ENCODE measurements around the gene FILIP1L. TPM values are rescaled to one million over a fixed set of nuclear protein-coding genes. Genes with fewer than 3 reads are reported as not detected.

The FILIP1L gene
- total and polyA plus RNA-seq, 2 of the 13 experiments (the other 11 are each of a cell fraction or from before 2014, with no cell fraction given): 8.1 to 187 TPM

GRCh38 chr3:100097919-100098783, 16.1 kb downstream of the FILIP1L start (continued):
- no peak for TF ChIP-seq PRDM4 (CRISPR knock-in tag; IDR thresholded peaks at IDR 0.05; ENCODE audit: borderline replicate concordance)
- peak; percentile 80 for TF ChIP-seq TFAP4 (IDR thresholded peaks at IDR 0.05; ENCODE audit: borderline replicate concordance, low read depth)
- TF ChIP-seq ERF (CRISPR knock-in tag; IDR thresholded peaks at IDR 0.05): peak; percentile 72; the same call in 1 of the 2 replicates
- TF ChIP-seq LRRFIP1 (CRISPR knock-in tag; conservative IDR thresholded peaks at IDR 0.05): no peak
- no peak for TF ChIP-seq ATF1 (CRISPR knock-in tag; IDR thresholded peaks at IDR 0.05)
- TF ChIP-seq ZNF547 (CRISPR knock-in tag; IDR thresholded peaks at IDR 0.05): no peak
- no peak for TF ChIP-seq NFATC3 (CRISPR knock-in tag; IDR thresholded peaks at IDR 0.05)
- no peak for TF ChIP-seq NR0B2 (CRISPR knock-in tag; IDR thresholded peaks at IDR 0.05)
- no peak for TF ChIP-seq TBX3 (IDR thresholded peaks at IDR 0.05; ENCODE audit: borderline replicate concordance)
- TF ChIP-seq BCLAF1 (IDR thresholded peaks at IDR 0.05): no peak
- TF ChIP-seq CREB3 (CRISPR knock-in tag; IDR thresholded peaks at IDR 0.05): no peak
- TF ChIP-seq ZNF761 (CRISPR knock-in tag; conservative IDR thresholded peaks at IDR 0.05): no peak
- no peak for TF ChIP-seq BHLHE40 (IDR thresholded peaks at IDR 0.05; ENCODE audit: low read length)
- no peak for TF ChIP-seq ZNF12 (CRISPR knock-in tag; IDR thresholded peaks at IDR 0.05)
- no peak for TF ChIP-seq KAT2B (IDR thresholded peaks at IDR 0.05; ENCODE audit: borderline replicate concordance, low read depth, low read length)
- TF ChIP-seq ZNF326 (CRISPR knock-in tag; IDR thresholded peaks at IDR 0.05; ENCODE audit: borderline replicate concordance): no peak
- peak; percentile 49; the same call in 1 of the 2 replicates for TF ChIP-seq POLR2AphosphoS5 (IDR thresholded peaks at IDR 0.05; ENCODE audit: low read depth, low read length)
- TF ChIP-seq PHF8 (CRISPR knock-in tag; IDR thresholded peaks at IDR 0.05): no peak
- TF ChIP-seq KLF9 (CRISPR knock-in tag; IDR thresholded peaks at IDR 0.05; ENCODE audit: low read depth): no peak
- TF ChIP-seq ZFP1 (CRISPR knock-in tag; IDR thresholded peaks at IDR 0.05): 0 out of 2 replicates have a peak, but pooled peaks have one; percentile 61

All from HepG2 (cell line).